CD14-positive monocyte (primary cell): ENCODE results near the gene B4GALT2. TPM values are rescaled to one million over a fixed set of nuclear protein-coding genes. Genes with fewer than 3 reads are reported as not detected.

Experiments
- DNase-seq, 3 donors: peaks; one replicate each; pipeline ENCODE4 v3.0.0-alpha.2; 2011 to 2022
- H2AFZ ChIP-seq: 2 replicates; pipeline ENCODE4 v1.6.0; 2012; ENCODE audit warnings: mild to moderate bottlenecking, low read depth, low read length, inconsistent platforms; ENCODE audit not compliant: insufficient read depth, poor library complexity, severe bottlenecking
- H3K27ac ChIP-seq, 2 donors: 1 replicate in 1 of 2; 2 replicates in 1 of 2; pipeline ENCODE4 v1.5.1; 2012 to 2013; ENCODE audit warnings: low read length in 2 of 2, control low read depth in 1 of 2, inconsistent platforms in 1 of 2, low read depth in 1 of 2, mild to moderate bottlenecking in 1 of 2
- H3K27me3 ChIP-seq, 2 donors: one replicate each; pipeline versions ENCODE4 v1.6.0 to v1.6.1; 2011 to 2013; ENCODE audit warnings: low read length in 2 of 2; ENCODE audit not compliant: control insufficient read depth in 2 of 2, insufficient read depth in 2 of 2
- H3K36me3 ChIP-seq, 2 donors: replicated peaks in 1 of 2; 1 replicate in 1 of 2; 2 replicates in 1 of 2; pipeline versions ENCODE4 v1.5.1 to v1.6.1; 2012 to 2013; ENCODE audit warnings: low read length in 2 of 2, control low read depth in 1 of 2, inconsistent platforms in 1 of 2, mild to moderate bottlenecking in 1 of 2; ENCODE audit not compliant: insufficient read depth in 2 of 2, control insufficient read depth in 1 of 2
- H3K4me1 ChIP-seq, 2 donors: 1 replicate in 1 of 2; 2 replicates in 1 of 2; pipeline versions ENCODE4 v1.5.1 to v1.6.1; 2012 to 2013; ENCODE audit warnings: low read length in 2 of 2, control low read depth in 1 of 2, inconsistent platforms in 1 of 2, mild to moderate bottlenecking in 1 of 2, moderate library complexity in 1 of 2; ENCODE audit not compliant: insufficient read depth in 2 of 2, control insufficient read depth in 1 of 2
- H3K4me2 ChIP-seq: replicated peaks from 2 replicates; pipeline ENCODE3; 2012; ENCODE audit warnings: low read length, moderate library complexity, mild to moderate bottlenecking; ENCODE audit not compliant: poor library complexity, severe bottlenecking; ENCODE audit errors: extremely low read depth
- H3K4me3 ChIP-seq, 3 experiments: fragments of 200-600 bp in 1 of 3; sonication (generic) in 1 of 3; replicated peaks in 1 of 3; 1 replicate in 2 of 3; 2 replicates in 1 of 3; pipeline ENCODE4 v1.5.1; 2011 to 2013; ENCODE audit warnings: low read length in 3 of 3, mild to moderate bottlenecking in 3 of 3, control low read depth in 2 of 3, low read depth in 2 of 3, inconsistent platforms in 1 of 3, moderate library complexity in 1 of 3
- H3K79me2 ChIP-seq: 2 replicates; pipeline ENCODE4 v1.6.0; 2012; ENCODE audit warnings: mild to moderate bottlenecking, control low read depth, inconsistent platforms, low read length, moderate library complexity; ENCODE audit not compliant: insufficient read depth
- H3K9ac ChIP-seq: 2 replicates; pipeline ENCODE4 v1.6.0; 2017; ENCODE audit warnings: low read length, mild to moderate bottlenecking; ENCODE audit not compliant: insufficient read depth, poor library complexity, severe bottlenecking
- H3K9me3 ChIP-seq, 2 donors: replicated peaks in 1 of 2; 1 replicate in 1 of 2; 2 replicates in 1 of 2; pipeline versions ENCODE4 v1.5.1 to v1.6.1; 2012 to 2013; ENCODE audit warnings: low read length in 2 of 2, control low read depth in 1 of 2; ENCODE audit not compliant: control insufficient read depth in 1 of 2, insufficient read depth in 1 of 2
- H4K20me1 ChIP-seq: 2 replicates; pipeline ENCODE4 v1.6.0; 2012; ENCODE audit warnings: mild to moderate bottlenecking, low read length, control low read depth, moderate library complexity; ENCODE audit not compliant: insufficient read depth
- H3K27ac Mint-ChIP-seq, 7 donors: one replicate each; pipeline ENCODE4 v1.8.0; 2020; ENCODE audit warnings: mild to moderate bottlenecking in 7 of 7, mixed read lengths in 7 of 7, moderate library complexity in 6 of 7, inconsistent platforms in 2 of 7
- H3K27me3 Mint-ChIP-seq, 3 donors: one replicate each; pipeline ENCODE4 v1.8.0; 2021 to 2022; ENCODE audit warnings: low read depth in 3 of 3, mild to moderate bottlenecking in 3 of 3, mixed read lengths in 3 of 3, moderate library complexity in 3 of 3, inconsistent platforms in 1 of 3
- H3K36me3 Mint-ChIP-seq, 2 donors: one replicate each; pipeline ENCODE4 v1.8.0; 2020; ENCODE audit warnings: mixed read lengths in 2 of 2, inconsistent platforms in 1 of 2, mild to moderate bottlenecking in 1 of 2
- H3K4me1 Mint-ChIP-seq: one replicate; pipeline ENCODE4 v1.8.0; 2020; ENCODE audit warnings: mild to moderate bottlenecking, mixed read lengths
- H3K4me3 Mint-ChIP-seq, 2 donors: one replicate each; pipeline ENCODE4 v1.8.0; 2020; ENCODE audit warnings: mild to moderate bottlenecking in 2 of 2, mixed read lengths in 2 of 2, moderate library complexity in 1 of 2
- H3K9me3 Mint-ChIP-seq, 7 donors: one replicate each; pipeline ENCODE4 v1.8.0; 2020 to 2022; ENCODE audit warnings: mixed read lengths in 7 of 7, mild to moderate bottlenecking in 6 of 7, moderate library complexity in 6 of 7, inconsistent platforms in 2 of 7
- WGBS: methylation state at CpG from one replicate; pipeline ENCODE4 v1.1.5; 2013; ENCODE audit warnings: missing lambda C conversion rate; ENCODE audit not compliant: insufficient coverage; 5-methylcytosine and 5-hydroxymethylcytosine counted together
- intact Hi-C, 2 donors: fragments of 100-400 bp; cut with micrococcal nuclease; formaldehyde crosslinking; loops; one replicate each; pipeline versions ENCODE4 v1.15.0 to v1.15.1; 2023
- polyA plus RNA-seq, 3 donors: library from polyadenylated mRNA; depleted of rRNA in 1 of 3; unstranded in 2 of 3; stranded (reverse) in 1 of 3; fragments of 300-500 nt in 2 of 3; fragments of >200 nt in 1 of 3; fragmentation: Illumina TruSeq in 2 of 3; gene quantifications; 1 replicate in 2 of 3; 2 replicates in 1 of 3; pipeline ENCODE4 v1.2.3, GENCODE V29; 2012 to 2021
- TF ChIP-seq, protein P1 (sequence below): fragments of 200-600 bp; IDR thresholded peaks from one replicate; pipeline ENCODE4 v1.8.0; 2022; ENCODE audit warnings: antibody characterized with exemption, mild to moderate bottlenecking

The B4GALT2 gene
- polyA plus RNA-seq, 3 donors: 0.30 to 0.35 TPM; not detected in 1

GRCh38 chr1:43934986-43935324, 44.1 kb upstream of the B4GALT2 start:
- peaks cover 6 to 25% (median 11%) of the 10 kb centered on the region in 3 donors for H3K27me3 Mint-ChIP-seq
- Histone ChIP-seq H4K20me1 (no peaks in the 10 kb centered on the region), H3K36me3 (no peaks in the 10 kb centered on the region), H3K4me2 (peak overlapping the region; percentile 93), H3K4me1 (peaks cover 35 to 39% of the 10 kb centered on the region in 2 donors), H3K27ac (no peak overlapping the region), H2AFZ (peak overlapping the region; percentile 88), H3K27me3 (peaks cover 0 to 7% of the 10 kb centered on the region in 2 donors), H3K9ac (no peak overlapping the region), H3K4me3 (no peak overlapping the region), H3K79me2 (peaks cover 13% of the 10 kb centered on the region), H3K9me3 (no peaks in the 10 kb centered on the region)
- H3K4me1 Mint-ChIP-seq: peaks cover 45% of the 10 kb centered on the region
- DNase-seq: no peak
- no peak overlapping the region for H3K27ac Mint-ChIP-seq
- TF ChIP-seq, protein P1, sequence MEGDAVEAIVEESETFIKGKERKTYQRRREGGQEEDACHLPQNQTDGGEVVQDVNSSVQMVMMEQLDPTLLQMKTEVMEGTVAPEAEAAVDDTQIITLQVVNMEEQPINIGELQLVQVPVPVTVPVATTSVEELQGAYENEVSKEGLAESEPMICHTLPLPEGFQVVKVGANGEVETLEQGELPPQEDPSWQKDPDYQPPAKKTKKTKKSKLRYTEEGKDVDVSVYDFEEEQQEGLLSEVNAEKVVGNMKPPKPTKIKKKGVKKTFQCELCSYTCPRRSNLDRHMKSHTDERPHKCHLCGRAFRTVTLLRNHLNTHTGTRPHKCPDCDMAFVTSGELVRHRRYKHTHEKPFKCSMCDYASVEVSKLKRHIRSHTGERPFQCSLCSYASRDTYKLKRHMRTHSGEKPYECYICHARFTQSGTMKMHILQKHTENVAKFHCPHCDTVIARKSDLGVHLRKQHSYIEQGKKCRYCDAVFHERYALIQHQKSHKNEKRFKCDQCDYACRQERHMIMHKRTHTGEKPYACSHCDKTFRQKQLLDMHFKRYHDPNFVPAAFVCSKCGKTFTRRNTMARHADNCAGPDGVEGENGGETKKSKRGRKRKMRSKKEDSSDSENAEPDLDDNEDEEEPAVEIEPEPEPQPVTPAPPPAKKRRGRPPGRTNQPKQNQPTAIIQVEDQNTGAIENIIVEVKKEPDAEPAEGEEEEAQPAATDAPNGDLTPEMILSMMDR: no peak
- H3K9me3 Mint-ChIP-seq: no peaks in the 10 kb centered on the region
- H3K36me3 Mint-ChIP-seq: peaks cover under 1 to 9% of the 10 kb centered on the region in 2 donors
- no peak overlapping the region for H3K4me3 Mint-ChIP-seq
- intact Hi-C loops: loop anchor here (1.0 to 10.0 kb wide), 3 partner anchors 172 to 400 kb away; partner anchors contain the start of gene PTPRF (in 1 of the 2)
- WGBS: 42% methylated on average over 4 of the region's 5 CpGs

DNA sequence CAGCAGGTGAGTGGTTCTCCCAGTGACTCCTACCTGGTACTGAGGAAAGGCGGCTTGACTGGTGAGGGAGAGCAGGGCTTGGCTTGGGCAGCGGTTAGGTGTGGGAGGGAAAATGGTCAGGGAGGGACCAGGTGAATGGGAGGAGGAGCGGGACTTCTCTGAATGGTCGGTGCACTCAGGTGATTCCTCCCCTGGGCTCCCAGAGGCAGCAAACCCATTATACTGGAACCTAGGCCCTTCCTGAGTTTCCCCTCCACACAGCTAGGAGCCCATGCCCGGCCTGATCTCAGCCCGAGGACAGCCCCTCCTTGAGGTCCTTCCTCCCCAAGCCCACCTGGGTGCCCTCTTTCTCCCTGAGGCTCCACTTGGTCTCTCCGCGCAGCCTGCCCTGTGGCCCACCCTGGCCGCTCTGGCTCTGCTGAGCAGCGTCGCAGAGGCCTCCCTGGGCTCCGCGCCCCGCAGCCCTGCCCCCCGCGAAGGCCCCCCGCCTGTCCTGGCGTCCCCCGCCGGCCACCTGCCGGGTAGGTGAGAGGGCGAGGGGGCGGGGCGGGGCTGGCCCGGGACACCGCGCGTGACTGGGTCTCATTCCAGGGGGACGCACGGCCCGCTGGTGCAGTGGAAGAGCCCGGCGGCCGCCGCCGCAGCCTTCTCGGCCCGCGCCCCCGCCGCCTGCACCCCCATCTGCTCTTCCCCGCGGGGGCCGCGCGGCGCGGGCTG, 43.1 kb upstream of the B4GALT2 start:
- peak overlapping the region in 2 of 3 experiments; percentile 9 to 68 for H3K4me3 ChIP-seq
- no peaks in the 10 kb centered on the region for H4K20me1 ChIP-seq
- H3K27me3 Mint-ChIP-seq: peaks cover 6 to 25% (median 11%) of the 10 kb centered on the region in 3 donors
- H2AFZ ChIP-seq: peak overlapping the region; percentile 75
- H3K36me3 ChIP-seq: no peaks in the 10 kb centered on the region
- H3K4me1 ChIP-seq: peaks cover 35 to 39% of the 10 kb centered on the region in 2 donors
- no peaks in the 10 kb centered on the region for H3K9me3 Mint-ChIP-seq
- DNase-seq: no peak
- H3K27ac Mint-ChIP-seq: no peak overlapping the region
- H3K9ac ChIP-seq: no peak overlapping the region
- peaks cover 13% of the 10 kb centered on the region for H3K79me2 ChIP-seq
- intact Hi-C loops: loop anchor here in 1 of 2 donors (2.0 to 10.0 kb wide), 2 partner anchors 173 to 401 kb away; partner anchors contain the start of gene PTPRF
- peaks cover 0 to 9% of the 10 kb centered on the region in 2 donors for H3K36me3 Mint-ChIP-seq
- H3K27me3 ChIP-seq: peaks cover 0 to 7% of the 10 kb centered on the region in 2 donors
- 6% methylated on average over 46 of the region's 48 CpGs for WGBS
- H3K9me3 ChIP-seq: no peaks in the 10 kb centered on the region
- H3K4me2 ChIP-seq: peak overlapping the region; percentile 86
- H3K4me1 Mint-ChIP-seq: peaks cover 46% of the 10 kb centered on the region
- H3K27ac ChIP-seq: no peak overlapping the region
- TF ChIP-seq, protein P1: no peak
- peak overlapping the region; percentile 58 to 63 for H3K4me3 Mint-ChIP-seq
